ENCODE measurements around the gene MYH8. TPM values are rescaled to one million over a fixed set of nuclear protein-coding genes. Genes with fewer than 3 reads are reported as not detected.

Gene MYH8
- total and polyA plus RNA-seq, 2 donors, result 69.6 TPM; not detected in 1

DNA sequence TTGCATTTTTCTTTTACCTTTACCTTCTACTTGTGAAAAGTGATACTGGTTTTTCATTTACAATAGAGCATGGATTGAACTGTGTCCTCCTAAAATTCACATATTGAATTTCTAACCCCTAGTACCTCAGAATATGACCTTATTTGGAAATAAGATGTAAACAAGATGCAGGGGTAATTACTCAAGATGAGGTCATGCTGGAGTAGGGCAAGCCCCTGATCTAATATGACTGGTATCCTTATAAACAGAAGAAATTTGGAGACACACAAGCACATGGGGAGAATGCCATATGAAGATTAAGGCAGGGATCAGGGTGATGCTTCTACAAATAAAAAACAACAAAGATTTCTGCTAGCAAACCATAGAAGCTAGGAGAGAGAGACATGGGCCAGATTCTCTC lies 61.2 kb downstream of the MYH8 start:
- H3K4me1 ChIP-seq (ENCODE audit: insufficient read depth), result peaks cover 1% of the 10 kb centered on the region
- H3K36me3 ChIP-seq (ENCODE audit: insufficient read depth), result no peaks in the 10 kb centered on the region
- H3K4me3 ChIP-seq (ENCODE audit: low read depth, low read length), result no peak overlapping the region
- DNase-seq (ENCODE audit: extremely low spot score), result no peak
- H3K27ac ChIP-seq (ENCODE audit: low read depth), result no peak overlapping the region

GRCh38 chr17:10357768-10358167 lies 64.0 kb downstream of the MYH8 start:
- H3K36me3 ChIP-seq (ENCODE audit: insufficient read depth), result no peaks in the 10 kb centered on the region
- H3K4me3 ChIP-seq (ENCODE audit: low read depth, low read length), result no peak overlapping the region
- no peak overlapping the region for H3K27ac ChIP-seq (ENCODE audit: low read depth)
- no peak for DNase-seq (ENCODE audit: extremely low spot score)
- H3K4me1 ChIP-seq (ENCODE audit: insufficient read depth), result peaks cover 1% of the 10 kb centered on the region
- WGBS, result 15% methylated on average over 4 of the region's 4 CpGs

DNA sequence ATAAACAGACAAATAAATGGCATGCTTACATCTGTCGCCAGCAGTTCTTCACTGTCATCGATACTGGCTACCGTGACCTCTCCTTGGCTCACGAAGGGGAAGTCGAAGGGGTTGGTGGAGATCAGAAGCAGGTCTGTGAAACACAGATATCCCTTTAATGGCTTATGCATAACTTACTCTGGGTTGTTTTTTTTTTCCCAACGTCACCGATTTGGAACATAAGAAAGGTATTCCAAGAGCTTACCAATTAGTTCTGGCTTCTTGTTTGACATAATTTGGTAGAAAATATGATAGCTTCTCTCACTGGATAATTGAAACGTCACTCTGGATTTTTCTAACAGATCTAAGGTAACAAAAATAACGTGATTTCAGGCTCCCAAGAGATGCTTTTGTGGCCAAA lies 67.1 kb downstream of the MYH8 start:
- no peak for DNase-seq (ENCODE audit: extremely low spot score)
- no peaks in the 10 kb centered on the region for H3K4me1 ChIP-seq (ENCODE audit: insufficient read depth)
- 72% methylated on average over 9 of the region's 9 CpGs for WGBS
- no peak overlapping the region for H3K4me3 ChIP-seq (ENCODE audit: low read depth, low read length)
- no peaks in the 10 kb centered on the region for H3K36me3 ChIP-seq (ENCODE audit: insufficient read depth)
- H3K27ac ChIP-seq (ENCODE audit: low read depth), result no peak overlapping the region

DNA sequence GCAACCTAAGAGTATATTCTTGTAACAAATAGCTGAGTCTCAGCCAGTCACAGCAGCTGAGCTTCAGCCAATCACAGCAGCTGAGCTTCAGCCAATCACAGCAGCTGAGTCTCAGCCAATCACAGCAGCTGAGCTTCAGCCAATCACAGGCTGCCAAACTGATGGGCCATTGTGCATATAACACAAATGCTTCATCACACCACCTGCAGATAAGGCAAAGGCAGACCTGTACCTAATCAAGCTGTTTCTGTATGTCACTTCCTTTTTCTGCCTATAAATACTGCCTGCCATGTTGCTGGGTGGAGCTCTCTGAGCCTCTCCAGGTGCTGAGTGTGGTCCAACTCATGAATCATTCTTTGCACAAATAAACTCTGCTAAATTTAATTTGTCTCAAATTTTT lies 68.9 kb downstream of the MYH8 start:
- no peak for DNase-seq (ENCODE audit: extremely low spot score)
- no peak overlapping the region for H3K4me3 ChIP-seq (ENCODE audit: low read depth, low read length)
- H3K27ac ChIP-seq (ENCODE audit: low read depth), result no peak overlapping the region

GRCh38 chr17:10349403-10349802 lies 72.3 kb downstream of the MYH8 start:
- no peak overlapping the region for H3K27ac ChIP-seq (ENCODE audit: low read depth)
- no peak for DNase-seq (ENCODE audit: extremely low spot score)
- no peak overlapping the region for H3K4me3 ChIP-seq (ENCODE audit: low read depth, low read length)
- 95% methylated on average over 1 of the region's 1 CpG for WGBS
- no peaks in the 10 kb centered on the region for H3K4me1 ChIP-seq (ENCODE audit: insufficient read depth)
- H3K36me3 ChIP-seq (ENCODE audit: insufficient read depth), result no peaks in the 10 kb centered on the region

More for the DNA sequence above, 68.9 kb downstream of the MYH8 start:
- no peaks in the 10 kb centered on the region for H3K4me1 ChIP-seq (ENCODE audit: insufficient read depth)
- no peaks in the 10 kb centered on the region for H3K36me3 ChIP-seq (ENCODE audit: insufficient read depth)

- WGBS, result 77% methylated on average over 3 of the region's 3 CpGs
- DNase-seq (ENCODE audit: extremely low spot score), result no peak
- no peak overlapping the region for H3K27ac ChIP-seq (ENCODE audit: low read depth)
- no peak overlapping the region for H3K4me3 ChIP-seq (ENCODE audit: low read depth, low read length)
- H3K36me3 ChIP-seq (ENCODE audit: insufficient read depth), result no peaks in the 10 kb centered on the region
- H3K4me1 ChIP-seq (ENCODE audit: insufficient read depth), result no peaks in the 10 kb centered on the region
These were observed 76.9 kb downstream of the MYH8 start for GRCh38 chr17:10344816-10345215.

Other genes with a start within 250 kb of the MYH8 start
- gene GAS7, start 223.3 kb downstream of the MYH8 start, total RNA-seq, result 86.7 TPM
- 32.7 TPM for gene GAS7, start 223.3 kb downstream of the MYH8 start, polyA plus RNA-seq
- 0.05 TPM for gene MYH13, start 48.9 kb downstream of the MYH8 start, total RNA-seq
- 0.01 TPM for gene MYH13, start 48.9 kb downstream of the MYH8 start, polyA plus RNA-seq
- 0.37 TPM for gene MYH4, start 47.6 kb upstream of the MYH8 start, total RNA-seq
- not detected for gene MYH4, start 47.6 kb upstream of the MYH8 start, polyA plus RNA-seq
- gene MYH1, start 96.6 kb upstream of the MYH8 start, total RNA-seq, result 0.21 TPM
- not detected for gene MYH1, start 96.6 kb upstream of the MYH8 start, polyA plus RNA-seq
- 1.7 TPM for gene MYH2, start 127.7 kb upstream of the MYH8 start, total RNA-seq
- gene MYH2, start 127.7 kb upstream of the MYH8 start, polyA plus RNA-seq, result 0.15 TPM
- 227 TPM for gene MYH3, start 235.4 kb upstream of the MYH8 start, total RNA-seq
- 5.9 TPM for gene MYH3, start 235.4 kb upstream of the MYH8 start, polyA plus RNA-seq